ENCODE measurements around the gene NCAPG2. TPM values are rescaled to one million over a fixed set of nuclear protein-coding genes. Genes with fewer than 3 reads are reported as not detected.

NCAPG2 gene
- total and polyA plus RNA-seq, 9 donors, result 3.2 to 9.3 (median 5.1) TPM

DNA sequence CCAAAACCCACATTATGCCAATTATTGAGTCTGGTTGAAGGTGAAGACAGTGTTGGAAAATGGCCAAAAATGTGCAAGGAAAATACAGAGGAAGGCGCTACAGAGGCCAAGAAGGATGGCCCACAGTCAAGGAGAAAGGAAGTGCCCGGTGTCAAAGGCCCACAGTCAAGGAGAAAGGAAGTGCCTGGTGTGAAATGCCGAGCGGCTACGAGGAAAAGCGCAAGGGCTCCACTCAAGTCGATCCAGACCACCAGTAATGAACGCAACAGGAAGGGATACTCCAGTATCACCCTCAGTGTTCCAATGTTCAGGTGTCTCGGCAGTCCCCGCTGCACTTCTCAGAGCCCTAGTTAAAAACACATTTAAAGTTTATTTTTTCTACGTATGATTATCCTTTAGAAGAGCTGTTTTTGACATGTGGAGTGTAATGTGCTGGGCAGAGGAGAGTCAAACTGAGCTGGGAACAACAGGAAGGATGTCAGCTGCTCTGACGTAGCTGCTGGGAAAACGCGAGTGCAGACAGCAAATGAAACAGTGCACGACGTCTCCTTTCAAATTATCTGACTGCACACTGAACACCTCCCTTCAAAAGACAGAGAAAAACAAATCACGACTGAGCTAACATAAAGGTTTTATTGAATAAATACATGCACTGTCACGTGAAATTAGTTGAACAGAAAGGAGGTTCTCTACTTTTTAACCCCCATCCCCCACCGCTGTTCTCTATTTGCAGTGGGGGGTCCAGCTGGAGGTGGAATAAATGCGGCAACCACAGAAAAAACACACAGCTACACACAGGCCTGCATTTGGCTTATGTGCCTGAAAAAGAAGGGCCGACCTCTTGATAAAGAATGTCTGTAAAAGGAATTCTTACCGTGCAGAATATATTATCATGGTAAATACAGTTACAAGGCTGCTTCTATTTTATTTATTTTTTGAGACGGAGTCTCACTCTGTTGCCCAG is 26.1 kb upstream of the NCAPG2 start:
- Histone ChIP-seq H3K27ac (peak overlapping the region in 1 of 2 donors; percentile 29), H3K9me3 (no peaks in the 10 kb centered on the region), H3K4me3 (no peak overlapping the region), H3K36me3 (no peaks in the 10 kb centered on the region), H3K27me3 (no peaks in the 10 kb centered on the region), H3K4me1 (ENCODE audit: insufficient read depth) (peaks cover 3% of the 10 kb centered on the region)
- no peak for DNase-seq
- 51 to 61% (median 55%) methylated on average over 23 of the region's 23 CpGs for WGBS, 3 donors
- no peak for TF ChIP-seq EP300 (IDR thresholded peaks at IDR 0.05)
- TF ChIP-seq, protein P1, sequence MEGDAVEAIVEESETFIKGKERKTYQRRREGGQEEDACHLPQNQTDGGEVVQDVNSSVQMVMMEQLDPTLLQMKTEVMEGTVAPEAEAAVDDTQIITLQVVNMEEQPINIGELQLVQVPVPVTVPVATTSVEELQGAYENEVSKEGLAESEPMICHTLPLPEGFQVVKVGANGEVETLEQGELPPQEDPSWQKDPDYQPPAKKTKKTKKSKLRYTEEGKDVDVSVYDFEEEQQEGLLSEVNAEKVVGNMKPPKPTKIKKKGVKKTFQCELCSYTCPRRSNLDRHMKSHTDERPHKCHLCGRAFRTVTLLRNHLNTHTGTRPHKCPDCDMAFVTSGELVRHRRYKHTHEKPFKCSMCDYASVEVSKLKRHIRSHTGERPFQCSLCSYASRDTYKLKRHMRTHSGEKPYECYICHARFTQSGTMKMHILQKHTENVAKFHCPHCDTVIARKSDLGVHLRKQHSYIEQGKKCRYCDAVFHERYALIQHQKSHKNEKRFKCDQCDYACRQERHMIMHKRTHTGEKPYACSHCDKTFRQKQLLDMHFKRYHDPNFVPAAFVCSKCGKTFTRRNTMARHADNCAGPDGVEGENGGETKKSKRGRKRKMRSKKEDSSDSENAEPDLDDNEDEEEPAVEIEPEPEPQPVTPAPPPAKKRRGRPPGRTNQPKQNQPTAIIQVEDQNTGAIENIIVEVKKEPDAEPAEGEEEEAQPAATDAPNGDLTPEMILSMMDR (IDR thresholded peaks at IDR 0.05), result no peak
- no peak for TF ChIP-seq POLR2A (IDR thresholded peaks at IDR 0.05)
- intact Hi-C loops (cut with DNase I), result loop anchor here in 1 of 4 donors (10.0 kb wide), 1 partner anchor 84 kb away; no protein-coding TSS in a partner anchor

- TF ChIP-seq POLR2A (IDR thresholded peaks at IDR 0.05) (no peak), EP300 (IDR thresholded peaks at IDR 0.05) (no peak)
- TF ChIP-seq, protein P1 (IDR thresholded peaks at IDR 0.05), result no peak
- intact Hi-C loops (cut with DNase I), result loop anchor here in 1 of 4 donors (10.0 kb wide), 1 partner anchor 85 kb away; no protein-coding TSS in a partner anchor
- no peak overlapping the region for H3K4me3 ChIP-seq
- DNase-seq, result no peak
- H3K4me1 ChIP-seq (ENCODE audit: insufficient read depth), result peaks cover under 1% of the 10 kb centered on the region
- 87 to 91% (median 89%) methylated on average over 7 of the region's 7 CpGs for whole genome bisulfite sequencing, 3 donors
- no peak overlapping the region for H3K27ac ChIP-seq
- no peaks in the 10 kb centered on the region for H3K9me3 ChIP-seq
- H3K27me3 ChIP-seq, result no peaks in the 10 kb centered on the region
- no peaks in the 10 kb centered on the region for H3K36me3 ChIP-seq
Observed at GRCh38 chr7:158729646-158730382, 25.2 kb upstream of the NCAPG2 start.

DNA sequence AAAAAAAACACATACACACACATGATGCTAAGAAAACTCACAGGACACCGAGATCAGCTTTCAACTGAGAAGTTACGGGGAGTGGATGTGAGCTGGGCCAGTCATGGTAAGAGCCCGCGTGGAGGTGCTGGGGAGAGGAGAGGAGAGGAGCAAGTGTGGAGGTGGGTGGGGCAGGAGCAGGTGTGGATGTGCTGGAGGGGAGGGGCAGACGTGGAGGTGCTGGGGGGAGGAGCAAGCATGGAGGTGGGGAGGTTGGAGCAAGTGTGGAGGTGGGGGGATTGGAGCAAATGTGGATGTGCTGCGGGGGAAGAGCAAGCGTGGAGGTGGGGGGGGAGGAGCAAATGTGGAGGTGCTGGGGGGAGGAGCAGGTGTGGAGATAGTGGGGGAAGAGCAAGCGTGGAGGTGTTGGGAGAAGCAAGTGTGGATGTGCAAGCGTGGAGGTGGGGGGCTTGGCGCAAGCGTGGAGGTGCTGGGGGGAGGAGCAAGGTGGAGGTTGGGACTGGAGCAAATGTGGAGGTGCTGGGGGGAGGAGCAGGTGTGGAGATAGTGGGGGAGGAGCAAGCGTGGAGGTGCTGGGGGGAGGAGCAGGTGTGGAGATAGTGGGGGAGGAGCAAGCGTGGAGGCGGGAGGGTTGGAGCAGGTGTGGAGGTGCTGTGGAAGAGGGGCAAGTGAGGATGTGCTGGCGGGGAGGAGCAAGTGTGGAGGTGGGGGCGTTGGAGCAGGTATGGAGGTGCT is 24.5 kb upstream of the NCAPG2 start:
- 85 to 88% (median 87%) methylated on average over 16 of the region's 16 CpGs for WGBS, 3 donors
- no peak for DNase-seq

More for the DNA sequence above, 24.5 kb upstream of the NCAPG2 start:
- no peak overlapping the region for H3K4me3 ChIP-seq
- intact Hi-C loops (cut with DNase I), result no loop called here
- no peaks in the 10 kb centered on the region for H3K9me3 ChIP-seq
- TF ChIP-seq EP300 (IDR thresholded peaks at IDR 0.05) (no peak), POLR2A (IDR thresholded peaks at IDR 0.05) (no peak)
- TF ChIP-seq, protein P1 (IDR thresholded peaks at IDR 0.05), result no peak
- no peak overlapping the region for H3K27ac ChIP-seq
- no peaks in the 10 kb centered on the region for H3K27me3 ChIP-seq
- no peaks in the 10 kb centered on the region for H3K36me3 ChIP-seq
- H3K4me1 ChIP-seq (ENCODE audit: insufficient read depth), result no peaks in the 10 kb centered on the region
